Fibroblast of gingiva (primary cell): ENCODE data around the gene CLIP1.

Experiments
- DNase-seq: peaks from one replicate; pipeline ENCODE4 v3.0.0-alpha.2; 2011; ENCODE audit warnings: low read depth

Gene CLIP1

GRCh38 chr12:122245553-122245952 is 176.9 kb downstream of the CLIP1 start:
- no peak for DNase-seq

- DNase-seq: no peak
Measured at GRCh38 chr12:122244565-122245371, 177.7 kb downstream of the CLIP1 start.

GRCh38 chr12:122243965-122244364 is 178.5 kb downstream of the CLIP1 start:
- no peak for DNase-seq

GRCh38 chr12:122238861-122239260 is 183.6 kb downstream of the CLIP1 start:
- DNase-seq: no peak

- no peak for DNase-seq
Measured at GRCh38 chr12:122235741-122236140, 186.7 kb downstream of the CLIP1 start.

GRCh38 chr12:122232691-122233090 is 189.8 kb downstream of the CLIP1 start:
- no peak for DNase-seq

GRCh38 chr12:122230798-122231197 is 191.7 kb downstream of the CLIP1 start:
- DNase-seq: no peak

- no peak for DNase-seq
Measured at GRCh38 chr12:122228092-122228491, 194.4 kb downstream of the CLIP1 start.

- no peak for DNase-seq
Measured at GRCh38 chr12:122227341-122227740, 195.1 kb downstream of the CLIP1 start.

- no peak for DNase-seq
Measured at GRCh38 chr12:122226366-122227125, 195.9 kb downstream of the CLIP1 start.

GRCh38 chr12:122225683-122226365 is 196.6 kb downstream of the CLIP1 start, which contains the start of gene DIABLO:
Gene DIABLO, minus strand, starts transcription at chr12:122226052. Its CDS starts 38 bp downstream, at chr12:122226014.
- DNase-seq: peak; percentile 100
